ENCODE data around the gene KLF15.

Gene KLF15

DNA sequence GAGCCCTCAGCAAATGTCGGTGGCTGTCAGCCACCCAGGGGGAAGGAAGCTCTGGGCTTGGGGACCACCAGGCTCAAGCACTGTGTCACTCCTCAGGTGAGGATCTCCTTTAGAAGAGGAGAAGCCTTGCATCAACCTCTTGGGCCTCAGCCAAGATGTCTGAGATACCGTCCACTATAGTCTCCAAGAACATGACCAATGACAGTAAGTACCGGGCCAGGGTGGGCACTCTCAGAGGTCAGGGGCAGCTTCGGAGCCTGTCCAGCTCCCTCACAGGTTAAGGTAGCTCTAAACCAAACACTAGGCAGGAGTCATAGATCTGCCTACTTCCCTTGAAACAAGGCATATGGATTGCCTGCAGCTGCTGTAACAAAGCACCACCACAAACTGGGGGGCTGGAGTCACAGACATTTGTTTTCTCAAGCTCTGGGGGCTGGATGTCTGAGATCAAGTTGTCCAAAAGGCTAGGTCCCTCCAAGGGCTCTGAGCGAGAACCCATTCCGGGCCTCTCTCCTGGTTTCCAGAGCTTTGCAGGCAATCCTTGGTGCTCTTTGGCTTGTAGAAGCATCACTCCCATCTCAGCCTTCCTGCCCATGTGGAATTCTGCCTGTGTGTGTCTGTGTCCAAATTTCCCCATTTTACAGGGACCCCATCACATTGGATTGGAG is 38.8 kb upstream of the KLF15 start:
- Histone ChIP-seq H3K9ac (ENCODE audit: low read depth, low read length) (no peak overlapping the region), H3K27me3 (ENCODE audit: control insufficient read depth, insufficient read depth, low read length) (peaks cover 35% of the 10 kb centered on the region), H3K9me3 (ENCODE audit: control insufficient read depth, insufficient read depth, low read length) (no peaks in the 10 kb centered on the region), H3K36me3 (ENCODE audit: control insufficient read depth, insufficient read depth, low read length) (no peaks in the 10 kb centered on the region), H3K4me1 (ENCODE audit: control insufficient read depth, insufficient read depth, low read length) (no peaks in the 10 kb centered on the region), H3K4me3 (ENCODE audit: low read depth, low read length) (no peak overlapping the region)

DNA sequence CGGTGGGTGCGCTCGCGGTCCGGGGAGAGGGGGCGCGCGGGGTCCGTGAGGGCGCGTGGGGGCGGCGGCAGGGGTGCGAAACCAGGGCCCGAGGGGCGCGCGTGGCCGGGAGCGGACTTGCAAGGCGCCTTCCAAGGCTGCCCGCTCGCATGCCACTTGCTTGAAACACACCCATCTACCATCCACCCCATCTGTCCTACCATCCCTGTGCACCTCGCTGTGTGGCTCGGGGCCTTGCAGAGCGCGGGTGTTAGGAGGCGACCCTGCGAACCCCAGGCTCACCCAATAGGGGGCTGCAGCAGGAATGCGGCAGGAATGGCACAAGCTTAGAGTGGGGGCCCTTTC is 37.7 kb upstream of the KLF15 start:
- Histone ChIP-seq H3K36me3 (ENCODE audit: control insufficient read depth, insufficient read depth, low read length) (no peaks in the 10 kb centered on the region), H3K9me3 (ENCODE audit: control insufficient read depth, insufficient read depth, low read length) (no peaks in the 10 kb centered on the region), H3K4me3 (ENCODE audit: low read depth, low read length) (peak overlapping the region; percentile 42), H3K9ac (ENCODE audit: low read depth, low read length) (no peak overlapping the region), H3K4me1 (ENCODE audit: control insufficient read depth, insufficient read depth, low read length) (no peaks in the 10 kb centered on the region), H3K27me3 (ENCODE audit: control insufficient read depth, insufficient read depth, low read length) (peaks cover 39% of the 10 kb centered on the region)

DNA sequence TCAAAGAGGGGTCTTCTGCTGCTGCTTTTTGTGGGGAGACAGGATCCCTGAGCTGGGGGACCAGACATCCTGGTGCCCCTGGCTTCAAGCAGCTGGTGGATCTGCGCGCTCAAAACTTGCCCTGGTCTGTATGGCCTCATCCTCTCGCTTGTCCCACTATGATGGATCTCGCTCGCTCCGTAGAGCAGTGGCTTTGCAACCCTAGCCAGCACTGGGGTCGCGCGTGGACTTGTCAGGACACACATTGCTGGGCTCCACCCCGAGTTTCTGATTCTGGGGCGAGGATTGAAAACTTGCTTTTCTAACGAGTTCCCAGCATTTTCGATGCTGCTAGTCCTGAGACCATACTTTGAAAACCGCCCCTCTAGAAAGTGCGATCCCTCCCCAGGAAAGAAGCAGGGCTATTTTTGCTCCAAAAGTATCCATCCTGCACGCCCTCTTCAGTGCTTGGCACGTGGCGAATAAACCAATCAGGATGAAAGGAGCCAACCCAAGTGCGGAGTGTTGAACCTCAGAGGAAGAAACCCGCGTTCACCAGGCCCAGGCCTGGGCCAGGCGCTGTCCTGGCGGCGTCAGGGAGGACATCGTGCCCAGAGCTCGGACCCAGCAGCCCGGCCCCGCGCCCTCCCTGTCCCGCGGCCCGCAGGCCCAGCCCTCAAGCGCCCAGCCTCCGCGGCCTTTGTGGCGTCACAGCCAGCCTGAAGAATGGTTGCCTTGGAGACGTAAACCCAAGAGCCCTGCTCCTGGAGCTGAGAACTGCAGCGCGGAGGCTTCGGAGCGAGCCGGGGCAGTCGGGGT is 37.2 kb upstream of the KLF15 start, which contains the start of gene CFAP100:
CFAP100 (plus strand) TSS at position 731 of the 798 bp plus-strand sequence. CDS start 1,092 bp downstream, outside the sequence.
- peaks cover 45% of the 10 kb centered on the region for H3K27me3 ChIP-seq (ENCODE audit: control insufficient read depth, insufficient read depth, low read length)
- no peaks in the 10 kb centered on the region for H3K4me1 ChIP-seq (ENCODE audit: control insufficient read depth, insufficient read depth, low read length)
- peak within 1 kb of the TSS; percentile 42 for H3K4me3 ChIP-seq (ENCODE audit: low read depth, low read length)
- no peaks in the 10 kb centered on the region for H3K9me3 ChIP-seq (ENCODE audit: control insufficient read depth, insufficient read depth, low read length)
- no peak within 1 kb of the TSS for H3K9ac ChIP-seq (ENCODE audit: low read depth, low read length)
- no peaks in the 10 kb centered on the region for H3K36me3 ChIP-seq (ENCODE audit: control insufficient read depth, insufficient read depth, low read length)

DNA sequence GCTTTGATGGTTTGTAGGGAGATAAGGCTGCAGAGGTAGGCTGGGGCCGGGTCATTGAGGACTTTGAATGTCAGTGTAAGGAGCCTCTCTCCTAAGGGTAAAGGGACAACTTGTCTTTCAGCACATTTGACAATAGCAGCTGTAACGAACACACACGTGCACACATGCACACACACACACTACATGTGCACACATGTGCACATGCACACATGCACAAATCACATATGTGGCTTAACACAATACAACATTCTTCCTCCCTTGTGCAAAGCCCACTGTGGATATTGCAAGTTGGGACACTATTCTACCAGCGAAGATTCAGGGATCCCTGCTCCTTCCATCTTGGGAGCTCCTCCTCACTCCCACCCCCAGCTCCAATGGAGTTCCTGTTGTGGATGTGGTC is 36.4 kb upstream of the KLF15 start:
- Histone ChIP-seq H3K27me3 (ENCODE audit: control insufficient read depth, insufficient read depth, low read length) (peaks cover 46% of the 10 kb centered on the region), H3K4me1 (ENCODE audit: control insufficient read depth, insufficient read depth, low read length) (no peaks in the 10 kb centered on the region), H3K4me3 (ENCODE audit: low read depth, low read length) (no peak overlapping the region), H3K9me3 (ENCODE audit: control insufficient read depth, insufficient read depth, low read length) (no peaks in the 10 kb centered on the region), H3K9ac (ENCODE audit: low read depth, low read length) (no peak overlapping the region), H3K36me3 (ENCODE audit: control insufficient read depth, insufficient read depth, low read length) (no peaks in the 10 kb centered on the region)

DNA sequence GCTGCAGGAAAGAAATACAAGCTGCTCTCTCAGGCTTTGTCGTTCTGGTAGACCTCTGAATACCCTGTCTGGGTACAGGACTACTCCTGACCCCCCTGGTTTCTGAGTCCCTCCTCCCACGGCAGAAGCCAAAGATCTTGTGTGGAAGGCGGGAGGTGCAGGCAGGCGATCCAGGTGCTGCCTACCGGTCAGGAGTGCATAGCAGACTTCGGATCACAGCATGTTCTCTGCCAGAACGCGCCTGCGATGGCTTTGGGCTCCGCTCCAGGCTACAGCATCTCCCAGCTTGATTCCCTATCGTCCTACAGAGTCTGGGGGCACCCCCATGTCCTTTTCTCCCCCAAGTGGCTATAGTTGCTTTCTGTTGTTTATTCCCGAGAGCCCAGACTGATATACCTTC is 35.0 kb upstream of the KLF15 start:
- Histone ChIP-seq H3K36me3 (ENCODE audit: control insufficient read depth, insufficient read depth, low read length) (no peaks in the 10 kb centered on the region), H3K27me3 (ENCODE audit: control insufficient read depth, insufficient read depth, low read length) (peaks cover 46% of the 10 kb centered on the region), H3K4me1 (ENCODE audit: control insufficient read depth, insufficient read depth, low read length) (no peaks in the 10 kb centered on the region), H3K4me3 (ENCODE audit: low read depth, low read length) (no peak overlapping the region), H3K9ac (ENCODE audit: low read depth, low read length) (no peak overlapping the region), H3K9me3 (ENCODE audit: control insufficient read depth, insufficient read depth, low read length) (no peaks in the 10 kb centered on the region)

DNA sequence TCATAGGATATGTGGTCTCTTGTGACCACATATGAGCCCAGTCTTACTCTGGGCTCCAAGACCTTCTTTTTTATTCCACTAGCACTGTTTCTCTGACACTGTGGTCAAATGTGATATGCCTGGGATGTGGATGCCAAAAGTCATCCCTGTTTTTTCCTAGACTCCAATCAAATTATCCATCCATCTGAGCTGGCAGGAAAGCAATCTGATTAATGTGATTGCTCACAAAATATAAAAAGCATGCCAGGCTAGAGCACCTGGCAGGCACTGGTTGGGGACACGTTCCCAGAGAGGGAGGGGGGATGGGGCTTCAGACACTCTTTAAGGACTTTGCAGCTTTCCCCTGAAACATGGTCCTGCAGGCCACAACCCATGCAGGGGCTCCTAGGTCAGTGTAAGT is 34.4 kb upstream of the KLF15 start:
- H3K9me3 ChIP-seq (ENCODE audit: control insufficient read depth, insufficient read depth, low read length), result no peaks in the 10 kb centered on the region
- H3K4me3 ChIP-seq (ENCODE audit: low read depth, low read length), result no peak overlapping the region
- peaks cover 46% of the 10 kb centered on the region for H3K27me3 ChIP-seq (ENCODE audit: control insufficient read depth, insufficient read depth, low read length)
- H3K36me3 ChIP-seq (ENCODE audit: control insufficient read depth, insufficient read depth, low read length), result no peaks in the 10 kb centered on the region
- H3K9ac ChIP-seq (ENCODE audit: low read depth, low read length), result no peak overlapping the region
- H3K4me1 ChIP-seq (ENCODE audit: control insufficient read depth, insufficient read depth, low read length), result no peaks in the 10 kb centered on the region

DNA sequence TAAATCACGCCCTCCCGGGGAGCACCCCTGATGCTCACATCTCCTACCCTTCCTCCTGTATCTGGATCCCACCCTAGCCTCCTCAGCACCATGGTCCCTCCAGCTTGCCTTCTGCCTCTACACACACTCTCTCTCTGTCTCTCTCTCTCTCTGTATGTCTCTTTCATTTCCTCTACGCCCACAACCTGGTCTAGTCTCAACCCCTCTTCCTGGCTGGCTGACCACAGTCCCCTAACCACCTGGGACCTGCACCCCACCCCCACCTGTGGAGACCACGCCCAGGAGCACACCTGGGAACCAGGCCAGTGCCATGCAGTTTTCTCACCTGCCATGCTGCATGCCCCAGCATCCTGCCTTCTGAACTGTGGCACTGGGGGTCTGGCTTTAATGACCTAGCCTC is 33.5 kb upstream of the KLF15 start:
- Histone ChIP-seq H3K9ac (ENCODE audit: low read depth, low read length) (no peak overlapping the region), H3K9me3 (ENCODE audit: control insufficient read depth, insufficient read depth, low read length) (no peaks in the 10 kb centered on the region), H3K27me3 (ENCODE audit: control insufficient read depth, insufficient read depth, low read length) (peaks cover 42% of the 10 kb centered on the region), H3K36me3 (ENCODE audit: control insufficient read depth, insufficient read depth, low read length) (no peaks in the 10 kb centered on the region), H3K4me3 (ENCODE audit: low read depth, low read length) (no peak overlapping the region), H3K4me1 (ENCODE audit: control insufficient read depth, insufficient read depth, low read length) (no peaks in the 10 kb centered on the region)

DNA sequence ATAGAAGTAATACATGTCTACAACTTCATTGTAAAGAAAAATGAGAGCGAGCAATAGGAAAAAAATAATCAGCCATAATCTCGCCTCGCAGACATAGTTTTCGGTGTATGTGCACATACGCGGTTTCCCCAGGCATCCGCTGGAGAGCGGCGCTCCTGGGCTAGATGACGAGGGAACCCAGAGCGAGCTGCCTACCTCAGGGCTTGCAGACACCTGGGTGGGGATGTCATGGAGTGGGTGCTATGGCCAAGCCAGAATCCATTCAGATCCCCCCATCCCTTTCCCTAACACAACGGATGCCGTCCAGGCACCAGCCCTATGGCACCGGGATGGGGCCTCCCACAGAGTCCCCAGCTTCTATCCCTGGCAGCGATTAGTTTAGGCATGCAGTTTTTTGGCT is 33.0 kb upstream of the KLF15 start:
- H3K27me3 ChIP-seq (ENCODE audit: control insufficient read depth, insufficient read depth, low read length), result peaks cover 36% of the 10 kb centered on the region
- H3K36me3 ChIP-seq (ENCODE audit: control insufficient read depth, insufficient read depth, low read length), result no peaks in the 10 kb centered on the region
- no peak overlapping the region for H3K4me3 ChIP-seq (ENCODE audit: low read depth, low read length)
- H3K4me1 ChIP-seq (ENCODE audit: control insufficient read depth, insufficient read depth, low read length), result no peaks in the 10 kb centered on the region
- H3K9ac ChIP-seq (ENCODE audit: low read depth, low read length), result no peak overlapping the region
- no peaks in the 10 kb centered on the region for H3K9me3 ChIP-seq (ENCODE audit: control insufficient read depth, insufficient read depth, low read length)

DNA sequence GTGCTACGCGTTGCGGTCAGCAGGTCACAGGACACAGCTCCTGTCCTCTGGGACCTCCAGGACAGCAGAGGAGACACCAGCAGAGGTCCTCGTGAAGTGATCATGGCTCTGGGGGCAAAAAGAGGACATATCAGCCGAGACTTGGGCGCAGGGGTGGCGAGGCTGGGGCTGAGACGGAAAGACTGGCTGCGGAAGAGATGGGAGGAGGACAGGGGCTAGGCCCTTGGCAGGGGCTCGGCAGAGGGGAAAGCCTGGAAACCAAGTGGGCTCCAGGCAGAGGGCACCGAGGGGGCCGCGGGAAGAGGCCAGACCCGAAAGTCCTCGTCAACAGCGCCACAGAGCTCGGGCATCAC is 32.6 kb upstream of the KLF15 start:
- no peak overlapping the region for H3K9ac ChIP-seq (ENCODE audit: low read depth, low read length)

DNA sequence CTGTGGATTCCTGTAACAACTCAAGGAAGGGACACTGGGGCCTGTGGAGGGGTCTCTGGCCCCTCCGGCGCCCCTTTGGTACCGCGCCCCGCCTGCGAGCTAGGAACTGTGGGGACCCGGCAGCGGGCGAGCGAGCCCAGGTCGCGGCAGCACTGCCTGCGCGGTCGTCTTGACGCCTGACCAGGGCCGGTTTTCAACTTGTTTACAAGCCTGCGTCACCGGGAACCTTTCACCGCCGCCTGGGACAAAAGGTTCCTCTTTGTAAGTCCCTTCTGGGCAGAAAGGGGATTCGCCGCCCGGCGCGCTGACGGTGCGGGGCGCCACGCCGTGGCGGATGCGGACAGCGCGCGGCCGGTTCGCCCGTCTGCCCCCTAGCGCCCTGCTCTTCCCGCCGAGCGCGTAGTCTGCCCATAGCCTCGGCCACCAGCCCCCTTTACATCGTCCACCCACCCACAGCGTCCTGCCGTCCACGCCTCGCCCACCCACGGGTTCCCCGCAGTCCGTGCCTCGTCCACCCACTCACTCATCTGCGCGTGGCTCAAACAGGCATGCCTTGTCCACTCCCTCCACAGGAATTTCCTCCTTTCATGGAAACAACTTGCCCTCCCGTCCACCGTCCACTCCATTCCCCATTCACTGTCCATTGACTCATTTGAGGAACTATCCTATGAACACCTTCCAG is 32.0 kb upstream of the KLF15 start:
- Histone ChIP-seq H3K9ac (ENCODE audit: low read depth, low read length) (no peak overlapping the region), H3K27me3 (ENCODE audit: control insufficient read depth, insufficient read depth, low read length) (peaks cover 30% of the 10 kb centered on the region), H3K4me1 (ENCODE audit: control insufficient read depth, insufficient read depth, low read length) (no peaks in the 10 kb centered on the region), H3K9me3 (ENCODE audit: control insufficient read depth, insufficient read depth, low read length) (no peaks in the 10 kb centered on the region), H3K4me3 (ENCODE audit: low read depth, low read length) (no peak overlapping the region), H3K36me3 (ENCODE audit: control insufficient read depth, insufficient read depth, low read length) (no peaks in the 10 kb centered on the region)

More for the DNA sequence above, 32.6 kb upstream of the KLF15 start:
- Histone ChIP-seq H3K4me3 (ENCODE audit: low read depth, low read length) (no peak overlapping the region), H3K36me3 (ENCODE audit: control insufficient read depth, insufficient read depth, low read length) (no peaks in the 10 kb centered on the region), H3K4me1 (ENCODE audit: control insufficient read depth, insufficient read depth, low read length) (no peaks in the 10 kb centered on the region), H3K9me3 (ENCODE audit: control insufficient read depth, insufficient read depth, low read length) (no peaks in the 10 kb centered on the region), H3K27me3 (ENCODE audit: control insufficient read depth, insufficient read depth, low read length) (peaks cover 34% of the 10 kb centered on the region)

DNA sequence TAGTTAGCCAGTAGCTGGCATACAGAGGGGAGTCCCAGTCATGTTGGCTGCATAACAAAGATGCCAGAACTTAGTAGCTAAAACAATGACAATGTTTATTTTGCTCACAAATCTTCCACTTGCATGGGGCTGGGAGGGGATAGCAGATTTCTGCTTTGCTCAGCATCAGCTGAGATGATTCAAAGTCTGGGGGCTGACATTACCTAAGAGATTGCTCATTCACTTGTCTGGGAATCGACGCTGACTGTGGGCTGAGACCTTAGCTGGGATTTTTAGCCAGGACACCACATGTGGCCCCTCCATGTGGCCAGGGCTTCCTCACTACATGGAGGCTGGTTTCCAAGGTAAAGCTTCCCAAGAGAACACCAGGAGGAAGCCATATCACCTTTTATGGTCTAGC is 24.8 kb upstream of the KLF15 start:
- H3K36me3 ChIP-seq (ENCODE audit: control insufficient read depth, insufficient read depth, low read length), result no peaks in the 10 kb centered on the region
- H3K4me3 ChIP-seq (ENCODE audit: low read depth, low read length), result no peak overlapping the region
- H3K4me1 ChIP-seq (ENCODE audit: control insufficient read depth, insufficient read depth, low read length), result no peaks in the 10 kb centered on the region
- no peaks in the 10 kb centered on the region for H3K27me3 ChIP-seq (ENCODE audit: control insufficient read depth, insufficient read depth, low read length)
- no peak overlapping the region for H3K9ac ChIP-seq (ENCODE audit: low read depth, low read length)
- H3K9me3 ChIP-seq (ENCODE audit: control insufficient read depth, insufficient read depth, low read length), result no peaks in the 10 kb centered on the region
